Vagina (tissue), 2 donors: Measurements from ENCODE around the gene PRICKLE2. TPM values are rescaled to one million over a fixed set of nuclear protein-coding genes. Genes with fewer than 3 reads are reported as not detected.

ENCODE experiments used
- DNase-seq, 2 donors: peaks; one replicate each; pipeline ENCODE4 v3.0.0-alpha.2; 2017; ENCODE audit errors: extremely low spot score in 2 of 2
- H3K27ac ChIP-seq: fragments of 200-600 bp; sonication (generic); one replicate; pipeline ENCODE4 v1.5.1; 2019
- H3K27me3 ChIP-seq: fragments of 200-600 bp; sonication (generic); one replicate; pipeline ENCODE4 v1.5.1; 2019
- H3K36me3 ChIP-seq, 2 donors: fragments of 200-600 bp; sonication (generic); one replicate each; pipeline ENCODE4 v1.5.1; 2017 to 2019
- H3K4me1 ChIP-seq: fragments of 200-600 bp; sonication (generic); one replicate; pipeline ENCODE4 v1.5.1; 2019
- H3K4me3 ChIP-seq, 2 donors: fragments of 200-600 bp; sonication (generic); 1 replicate in 1 of 2; 2 replicates in 1 of 2; pipeline ENCODE4 v1.5.1; 2016 to 2019
- H3K9me3 ChIP-seq: fragments of 200-600 bp; sonication (generic); one replicate; pipeline ENCODE4 v1.5.1; 2019
- CTCF ChIP-seq, 3 experiments: fragments of 450-650 bp in 2 of 3; fragments of 200-600 bp in 1 of 3; sonication (generic) in 1 of 3; IDR thresholded peaks; one replicate each; pipeline ENCODE4 v1.5.1; 2017 to 2019; ENCODE audit warnings: antibody characterized with exemption in 3 of 3, mild to moderate bottlenecking in 2 of 3, moderate library complexity in 2 of 3
- POLR2A ChIP-seq, 2 donors: fragments of 450-650 bp; IDR thresholded peaks; one replicate each; pipeline ENCODE4 v1.6.1; 2017; ENCODE audit warnings: antibody characterized with exemption in 2 of 2, mild to moderate bottlenecking in 2 of 2, moderate library complexity in 2 of 2
- POLR2AphosphoS5 ChIP-seq, 2 donors: sonication (generic); formaldehyde crosslinking; IDR thresholded peaks; one replicate each; pipeline ENCODE4 v1.9.0; 2017; ENCODE audit warnings: antibody characterized with exemption in 2 of 2, mild to moderate bottlenecking in 2 of 2, low read depth in 1 of 2; ENCODE audit not compliant: insufficient read depth in 1 of 2
- intact Hi-C: fragments of 100-400 bp; cut with DNase I; formaldehyde crosslinking; loops from one replicate; pipeline ENCODE4 v1.15.1; 2023
- total RNA-seq: library from RNA; depleted of rRNA; stranded (reverse); fragments of >200 nt; gene quantifications from one replicate; pipeline ENCODE4 v1.2.3, GENCODE V29; 2016

PRICKLE2 gene
- total RNA-seq, 1 donor from 2014 or later = 39.3 TPM

- no peaks in the 10 kb centered on the region for H3K36me3 ChIP-seq
- no peak for DNase-seq
- H3K4me3 ChIP-seq = no peak overlapping the region
- peak overlapping the region; percentile 60 for H3K27ac ChIP-seq
- TF ChIP-seq CTCF (IDR thresholded peaks at IDR 0.05) (no peak), POLR2A (IDR thresholded peaks at IDR 0.05) (no peak), POLR2AphosphoS5 (IDR thresholded peaks at IDR 0.05; ENCODE audit: insufficient read depth in 1 of 2, low read depth in 1 of 2) (peak in 1 of 2 donors; percentile 52)
- intact Hi-C loops = no loop called here
- H3K4me1 ChIP-seq = peaks cover 30% of the 10 kb centered on the region
- H3K27me3 ChIP-seq = no peaks in the 10 kb centered on the region
- H3K9me3 ChIP-seq = no peaks in the 10 kb centered on the region
These were observed 93.4 kb downstream of the PRICKLE2 start for GRCh38 chr3:64131725-64132469.

GRCh38 chr3:64130436-64130835 lies 94.8 kb downstream of the PRICKLE2 start:
- Histone ChIP-seq H3K36me3 (no peaks in the 10 kb centered on the region), H3K27me3 (no peaks in the 10 kb centered on the region), H3K27ac (no peak overlapping the region), H3K9me3 (no peaks in the 10 kb centered on the region), H3K4me1 (peaks cover 30% of the 10 kb centered on the region), H3K4me3 (no peak overlapping the region)
- intact Hi-C loops = no loop called here
- no peak for TF ChIP-seq POLR2AphosphoS5 (IDR thresholded peaks at IDR 0.05; ENCODE audit: insufficient read depth in 1 of 2, low read depth in 1 of 2)
- DNase-seq = no peak

- TF ChIP-seq POLR2A (IDR thresholded peaks at IDR 0.05) (no peak), CTCF (IDR thresholded peaks at IDR 0.05) (no peak), POLR2AphosphoS5 (IDR thresholded peaks at IDR 0.05; ENCODE audit: insufficient read depth in 1 of 2, low read depth in 1 of 2) (no peak)
- no peaks in the 10 kb centered on the region for H3K36me3 ChIP-seq
- H3K27ac ChIP-seq = no peak overlapping the region
- H3K4me1 ChIP-seq = peaks cover 30% of the 10 kb centered on the region
- H3K4me3 ChIP-seq = no peak overlapping the region
- intact Hi-C loops = no loop called here
- no peak for DNase-seq
- no peaks in the 10 kb centered on the region for H3K9me3 ChIP-seq
- no peaks in the 10 kb centered on the region for H3K27me3 ChIP-seq
These were observed 95.7 kb downstream of the PRICKLE2 start for GRCh38 chr3:64129581-64129980.

GRCh38 chr3:64129106-64129505 lies 96.2 kb downstream of the PRICKLE2 start:
- TF ChIP-seq POLR2A (IDR thresholded peaks at IDR 0.05) (no peak), POLR2AphosphoS5 (IDR thresholded peaks at IDR 0.05; ENCODE audit: insufficient read depth in 1 of 2, low read depth in 1 of 2) (no peak), CTCF (IDR thresholded peaks at IDR 0.05) (no peak)
- no peaks in the 10 kb centered on the region for H3K27me3 ChIP-seq
- no peak overlapping the region for H3K27ac ChIP-seq
- H3K4me1 ChIP-seq = peaks cover 28% of the 10 kb centered on the region
- H3K9me3 ChIP-seq = no peaks in the 10 kb centered on the region
- H3K36me3 ChIP-seq = no peaks in the 10 kb centered on the region
- intact Hi-C loops = no loop called here
- no peak for DNase-seq
- H3K4me3 ChIP-seq = no peak overlapping the region

GRCh38 chr3:64125561-64125960 lies 99.7 kb downstream of the PRICKLE2 start:
- H3K27ac ChIP-seq = no peak overlapping the region
- peaks cover 24% of the 10 kb centered on the region for H3K4me1 ChIP-seq
- no peaks in the 10 kb centered on the region for H3K9me3 ChIP-seq
- TF ChIP-seq CTCF (IDR thresholded peaks at IDR 0.05) (no peak), POLR2AphosphoS5 (IDR thresholded peaks at IDR 0.05; ENCODE audit: insufficient read depth in 1 of 2, low read depth in 1 of 2) (no peak), POLR2A (IDR thresholded peaks at IDR 0.05) (no peak)
- no peak for DNase-seq
- no peaks in the 10 kb centered on the region for H3K36me3 ChIP-seq
- H3K27me3 ChIP-seq = no peaks in the 10 kb centered on the region
- no peak overlapping the region for H3K4me3 ChIP-seq
- intact Hi-C loops = no loop called here
